Measurements from ENCODE around the gene TATDN3.

GRCh38 chr1:212752252-212752933 lies 39.3 kb upstream of the TATDN3 start:
- TF ChIP-seq CTCF (IDR thresholded peaks at IDR 0.05; ENCODE audit: low read depth, low read length, poor library complexity, severe bottlenecking) (no peak), EZH2phosphoT487 (IDR thresholded peaks at IDR 0.05; ENCODE audit: borderline replicate concordance, low read length) (no peak)

Data from DOHH2 (cell line).